Gastroesophageal sphincter (tissue), 4 donors: ENCODE data around the gene SEC14L5. TPM values are rescaled to one million over a fixed set of nuclear protein-coding genes. Genes with fewer than 3 reads are reported as not detected.
"Not testable (repeated sequence)": the region's sequence is repeated elsewhere in the genome, so short reads cannot be mapped to it uniquely, and the experiment has no call there.

Experiments used
- ATAC-seq: fragments of 150-250 bp; one replicate; pipeline ENCODE4 v1.9.1; 2016; ENCODE audit warnings: mild to moderate bottlenecking, moderate library complexity
- H3K27ac ChIP-seq, 4 donors: fragments of 200-600 bp; sonication (generic) in 3 of 4; 1 replicate in 3 of 4; 2 replicates in 1 of 4; pipeline ENCODE4 v1.5.1; 2016 to 2019
- H3K27me3 ChIP-seq: fragments of 200-600 bp; sonication (generic); one replicate; pipeline ENCODE4 v1.5.1; 2019
- H3K36me3 ChIP-seq, 2 donors: fragments of 200-600 bp; sonication (generic); one replicate each; pipeline ENCODE4 v1.5.1; 2019; ENCODE audit warnings: control low read depth in 1 of 2
- H3K4me1 ChIP-seq, 3 donors: fragments of 200-600 bp; sonication (generic); 1 replicate in 2 of 3; 2 replicates in 1 of 3; pipeline ENCODE4 v1.5.1; 2016 to 2019; ENCODE audit warnings: control low read depth in 2 of 3
- H3K4me3 ChIP-seq, 2 donors: fragments of 200-600 bp; sonication (generic); one replicate each; pipeline ENCODE4 v1.5.1; 2019; ENCODE audit warnings: mild to moderate bottlenecking in 1 of 2, moderate library complexity in 1 of 2
- H3K9me3 ChIP-seq, 3 donors: fragments of 200-600 bp; sonication (generic); one replicate each; pipeline ENCODE4 v1.5.1; 2017 to 2019; ENCODE audit warnings: control low read depth in 2 of 3
- EP300 ChIP-seq: sonication (generic); formaldehyde crosslinking; IDR thresholded peaks from one replicate; pipeline ENCODE4 v1.6.1; 2017; ENCODE audit warnings: antibody characterized with exemption, mild to moderate bottlenecking
- POLR2A ChIP-seq, 2 donors: fragments of 450-650 bp; IDR thresholded peaks; one replicate each; pipeline ENCODE4 v1.6.1; 2017; ENCODE audit warnings: antibody characterized with exemption in 2 of 2, mild to moderate bottlenecking in 2 of 2, moderate library complexity in 1 of 2
- POLR2AphosphoS5 ChIP-seq: sonication (generic); formaldehyde crosslinking; IDR thresholded peaks from one replicate; pipeline ENCODE4 v1.6.1; 2017; ENCODE audit warnings: antibody characterized with exemption
- WGBS, 2 donors: methylation state at CpG; one replicate each; pipeline ENCODE4 v1.1.5; 2018; ENCODE audit warnings: low coverage in 1 of 2; 5-methylcytosine and 5-hydroxymethylcytosine counted together
- total RNA-seq, 4 donors: library from RNA; depleted of rRNA; stranded (reverse); fragments of >200 nt; gene quantifications; one replicate each; pipeline ENCODE4 v1.1.0, GENCODE V29; 2016
- TF ChIP-seq, protein P1 (sequence below), 4 experiments: fragments of 200-600 bp in 2 of 4; fragments of 450-650 bp in 2 of 4; sonication (generic) in 1 of 4; IDR thresholded peaks; one replicate each; pipeline ENCODE4 v1.5.1; 2017 to 2019; ENCODE audit warnings: antibody characterized with exemption in 4 of 4, mild to moderate bottlenecking in 2 of 4, moderate library complexity in 2 of 4

SEC14L5 gene
- total RNA-seq, 4 donors from 2014 or later, result 0.16 to 1.3 (median 0.75) TPM

GRCh38 chr16:4948903-4949766, 9.0 kb upstream of the SEC14L5 start:
- no peak overlapping the region for H3K27ac ChIP-seq
- ATAC-seq, result no peak
- 67 to 87% methylated on average over 10 to 13 of the region's 16 CpGs for WGBS, 2 donors
- H3K27me3 ChIP-seq, result no peaks in the 10 kb centered on the region
- H3K9me3 ChIP-seq, result no peaks in the 10 kb centered on the region
- TF ChIP-seq EP300 (no peak), POLR2A (IDR thresholded peaks at IDR 0.05) (no peak), POLR2AphosphoS5 (no peak)
- TF ChIP-seq, protein P1, sequence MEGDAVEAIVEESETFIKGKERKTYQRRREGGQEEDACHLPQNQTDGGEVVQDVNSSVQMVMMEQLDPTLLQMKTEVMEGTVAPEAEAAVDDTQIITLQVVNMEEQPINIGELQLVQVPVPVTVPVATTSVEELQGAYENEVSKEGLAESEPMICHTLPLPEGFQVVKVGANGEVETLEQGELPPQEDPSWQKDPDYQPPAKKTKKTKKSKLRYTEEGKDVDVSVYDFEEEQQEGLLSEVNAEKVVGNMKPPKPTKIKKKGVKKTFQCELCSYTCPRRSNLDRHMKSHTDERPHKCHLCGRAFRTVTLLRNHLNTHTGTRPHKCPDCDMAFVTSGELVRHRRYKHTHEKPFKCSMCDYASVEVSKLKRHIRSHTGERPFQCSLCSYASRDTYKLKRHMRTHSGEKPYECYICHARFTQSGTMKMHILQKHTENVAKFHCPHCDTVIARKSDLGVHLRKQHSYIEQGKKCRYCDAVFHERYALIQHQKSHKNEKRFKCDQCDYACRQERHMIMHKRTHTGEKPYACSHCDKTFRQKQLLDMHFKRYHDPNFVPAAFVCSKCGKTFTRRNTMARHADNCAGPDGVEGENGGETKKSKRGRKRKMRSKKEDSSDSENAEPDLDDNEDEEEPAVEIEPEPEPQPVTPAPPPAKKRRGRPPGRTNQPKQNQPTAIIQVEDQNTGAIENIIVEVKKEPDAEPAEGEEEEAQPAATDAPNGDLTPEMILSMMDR (IDR thresholded peaks at IDR 0.05), result no peak
- H3K4me3 ChIP-seq, result no peak overlapping the region
- H3K4me1 ChIP-seq, result peaks cover 3 to 23% (median 15%) of the 10 kb centered on the region in 3 donors
- H3K36me3 ChIP-seq, result no peaks in the 10 kb centered on the region

GRCh38 chr16:4949986-4950385, 8.1 kb upstream of the SEC14L5 start:
- 58 to 75% methylated on average over 5 to 7 of the region's 10 CpGs for WGBS, 2 donors
- no peaks in the 10 kb centered on the region for H3K9me3 ChIP-seq

GRCh38 chr16:4951583-4951982, 6.5 kb upstream of the SEC14L5 start:
- WGBS, 2 donors, result 65 to 66% methylated on average over 2 to 3 of the region's 3 CpGs
- H3K27ac ChIP-seq, H3K27me3 ChIP-seq, H3K9me3 ChIP-seq, H3K36me3 ChIP-seq, ATAC-seq, H3K4me1 ChIP-seq, H3K4me3 ChIP-seq: not testable (repeated sequence)

More at GRCh38 chr16:4949986-4950385, 8.1 kb upstream of the SEC14L5 start:
- Histone ChIP-seq H3K27me3 (no peaks in the 10 kb centered on the region), H3K36me3 (no peaks in the 10 kb centered on the region), H3K4me1 (peaks cover 0 to 15% (median 7%) of the 10 kb centered on the region in 3 donors), H3K27ac (no peak overlapping the region), H3K4me3 (no peak overlapping the region)
- TF ChIP-seq EP300, result no peak
- ATAC-seq, result no peak

DNA sequence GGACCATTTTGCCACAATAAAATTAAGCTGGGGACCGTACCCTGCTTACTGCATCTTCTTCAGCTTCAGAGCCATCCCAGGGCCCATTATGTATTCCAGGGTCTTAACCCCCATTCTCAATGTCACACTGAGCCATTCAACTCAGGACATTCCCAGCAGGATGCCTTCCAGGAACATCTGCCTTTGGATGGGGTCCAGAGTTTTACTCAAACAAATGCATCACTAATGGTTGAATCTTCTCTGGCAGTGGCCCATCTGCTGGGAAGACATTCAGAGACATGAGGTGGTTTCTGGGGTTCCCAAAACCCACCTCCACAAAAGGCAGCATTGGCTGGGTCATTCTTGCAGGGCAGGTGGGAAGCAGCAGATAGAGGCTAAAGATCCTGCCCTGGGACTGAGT, 3.4 kb upstream of the SEC14L5 start:
- no peaks in the 10 kb centered on the region for H3K27me3 ChIP-seq
- ATAC-seq, result no peak
- no peak overlapping the region for H3K4me3 ChIP-seq
- no peak overlapping the region for H3K27ac ChIP-seq
- H3K36me3 ChIP-seq, result no peaks in the 10 kb centered on the region
- no peaks in the 10 kb centered on the region for H3K9me3 ChIP-seq
- peaks cover 0 to 34% (median 9%) of the 10 kb centered on the region in 3 donors for H3K4me1 ChIP-seq
- TF ChIP-seq, protein P1 (IDR thresholded peaks at IDR 0.05), result no peak
- TF ChIP-seq EP300 (no peak), POLR2AphosphoS5 (no peak), POLR2A (IDR thresholded peaks at IDR 0.05) (no peak)
- 100% methylated on average over 1 of the region's 1 CpG; no CpG with 5 or more reads in 1 of the 2 donors for WGBS, 2 donors

DNA sequence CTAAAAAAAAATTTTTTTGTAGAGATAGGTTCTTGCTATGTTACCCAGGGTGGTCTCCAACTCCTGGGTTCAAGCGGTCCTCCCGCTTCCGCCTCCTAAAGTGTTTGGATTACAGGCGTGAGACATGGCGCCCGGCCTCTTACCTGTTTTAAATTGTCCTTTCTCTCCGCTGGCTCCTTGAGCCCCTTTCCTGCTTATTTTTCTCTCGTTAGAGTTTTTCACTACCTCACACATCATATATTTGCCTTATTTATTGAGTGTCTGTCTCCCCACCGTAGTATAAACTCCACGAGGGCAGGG, 760 bp upstream of the SEC14L5 start:
- Histone ChIP-seq H3K4me3 (peak overlapping the region; percentile 22 to 57), H3K27me3 (no peaks in the 10 kb centered on the region), H3K36me3 (no peaks in the 10 kb centered on the region), H3K4me1 (peaks cover 0 to 34% (median 9%) of the 10 kb centered on the region in 3 donors), H3K27ac (peak overlapping the region in 3 of 4 donors; percentile 67 to 76 (median 71)), H3K9me3 (no peaks in the 10 kb centered on the region)
- WGBS, 2 donors, result 0 to 13% methylated on average over 6 to 10 of the region's 10 CpGs
- no peak for ATAC-seq
- no peak for TF ChIP-seq EP300
- TF ChIP-seq, protein P1 (IDR thresholded peaks at IDR 0.05), result no peak
- no peak for TF ChIP-seq POLR2A (IDR thresholded peaks at IDR 0.05)
- TF ChIP-seq POLR2AphosphoS5, result no peak
